ENCODE results near the gene AP1S2.
A peak's percentile ranks its signal among the peaks of the same experiment; 100 is the strongest.

AP1S2 gene

DNA sequence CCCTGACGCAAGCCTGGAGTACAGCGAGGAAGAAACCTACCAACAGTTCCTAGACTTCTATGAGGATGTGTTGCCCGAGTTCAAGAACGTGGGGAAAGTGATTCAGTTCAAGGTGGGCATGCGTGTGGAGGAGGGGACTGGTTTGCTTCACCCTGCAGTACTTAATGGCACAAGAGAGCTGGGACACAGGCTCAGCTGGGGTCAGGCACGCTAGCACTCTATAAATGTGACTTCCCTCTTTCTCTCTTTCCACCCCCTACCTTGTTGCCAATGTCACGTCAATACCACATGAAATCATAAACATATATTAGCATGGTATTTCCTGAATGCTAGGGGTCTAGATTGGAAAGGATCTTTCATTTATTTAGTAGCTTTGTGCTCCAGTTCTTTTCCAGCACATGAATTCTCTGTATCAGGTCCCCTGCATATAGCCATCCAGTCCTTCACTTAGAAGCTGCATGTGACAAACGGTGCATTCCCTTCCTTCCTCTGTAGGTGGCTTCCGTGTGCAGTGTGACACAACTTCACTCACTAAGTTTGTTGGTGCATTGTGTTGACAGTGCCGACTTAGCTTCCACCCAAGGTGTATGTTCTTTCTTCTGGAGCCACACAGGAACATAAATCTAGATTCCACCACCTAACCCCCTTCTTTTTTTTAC, 38.7 kb downstream of the AP1S2 start:
- H3K4me3 ChIP-seq (ENCODE audit: control insufficient read depth, low read depth, low read length) = no peak overlapping the region
- peak; percentile 32 for TF ChIP-seq CTCF (IDR thresholded peaks at IDR 0.05; ENCODE audit: control insufficient read depth, insufficient read depth, low read depth, low read length, missing control alignments)
- DNase-seq (ENCODE audit: low read depth) = no peak

DNA sequence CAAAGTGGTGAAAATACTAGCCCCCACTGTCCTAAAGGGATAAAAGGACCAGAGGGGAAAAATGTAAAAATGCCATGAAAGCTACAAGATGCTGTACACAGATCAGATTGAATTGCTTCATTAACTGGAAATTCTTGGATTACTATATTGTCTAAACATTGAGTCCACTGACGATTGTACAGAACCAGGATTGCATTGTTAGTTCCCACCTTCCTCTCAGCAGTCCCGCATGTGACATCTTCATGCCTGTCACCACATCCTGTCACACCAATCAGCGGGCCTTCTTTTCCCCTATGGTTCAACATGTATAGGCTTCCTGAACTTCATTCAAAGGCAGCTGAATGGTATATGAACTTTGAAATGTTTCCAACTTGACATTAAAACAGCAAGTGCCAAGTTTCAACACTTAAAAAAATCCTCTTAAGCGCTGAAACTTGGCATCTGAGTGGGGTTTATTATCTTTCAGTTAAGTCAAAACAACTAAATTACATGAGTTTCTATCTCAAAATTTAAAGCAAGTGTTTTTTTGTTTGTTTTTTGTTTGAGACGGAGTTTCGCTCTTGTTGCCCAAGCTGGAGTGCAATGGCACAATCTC, 39.7 kb downstream of the AP1S2 start:
- DNase-seq (ENCODE audit: low read depth) = no peak
- no peak for TF ChIP-seq CTCF (IDR thresholded peaks at IDR 0.05; ENCODE audit: control insufficient read depth, insufficient read depth, low read depth, low read length, missing control alignments)
- no peak overlapping the region for H3K4me3 ChIP-seq (ENCODE audit: control insufficient read depth, low read depth, low read length)

- DNase-seq (ENCODE audit: low read depth) = no peak
- no peak overlapping the region for H3K4me3 ChIP-seq (ENCODE audit: control insufficient read depth, low read depth, low read length)
- no peak for TF ChIP-seq CTCF (IDR thresholded peaks at IDR 0.05; ENCODE audit: control insufficient read depth, insufficient read depth, low read depth, low read length, missing control alignments)
Observed at GRCh38 chrX:15813416-15813815, 41.2 kb downstream of the AP1S2 start.

GRCh38 chrX:15812192-15812938, 42.2 kb downstream of the AP1S2 start:
- TF ChIP-seq CTCF (IDR thresholded peaks at IDR 0.05; ENCODE audit: control insufficient read depth, insufficient read depth, low read depth, low read length, missing control alignments) = no peak

GRCh38 chrX:15808254-15808653, 46.4 kb downstream of the AP1S2 start:
- DNase-seq (ENCODE audit: low read depth) = no peak
- TF ChIP-seq CTCF (IDR thresholded peaks at IDR 0.05; ENCODE audit: control insufficient read depth, insufficient read depth, low read depth, low read length, missing control alignments) = no peak
- H3K4me3 ChIP-seq (ENCODE audit: control insufficient read depth, low read depth, low read length) = no peak overlapping the region

More at GRCh38 chrX:15812192-15812938, 42.2 kb downstream of the AP1S2 start:
- no peak overlapping the region for H3K4me3 ChIP-seq (ENCODE audit: control insufficient read depth, low read depth, low read length)
- no peak for DNase-seq (ENCODE audit: low read depth)

DNA sequence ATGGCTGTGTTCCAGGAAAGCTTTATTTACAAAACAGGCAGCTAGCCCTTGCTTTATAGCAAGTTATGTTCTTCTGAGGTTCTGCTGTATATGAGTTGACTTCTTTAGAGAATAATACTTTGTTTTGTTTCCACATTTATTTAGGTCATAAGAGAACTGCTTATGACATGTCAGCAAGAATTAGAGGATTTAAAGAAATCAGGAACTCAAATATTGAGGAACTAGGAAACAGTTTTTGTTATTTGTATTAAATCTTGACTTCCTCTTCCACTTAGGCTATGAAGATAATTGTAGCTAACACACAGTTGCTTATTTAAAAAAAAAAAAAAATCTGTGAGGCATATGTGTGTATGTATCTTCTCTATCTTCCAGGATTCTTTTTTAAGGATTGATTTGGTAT, 50.0 kb downstream of the AP1S2 start:
- DNase-seq (ENCODE audit: low read depth) = no peak
- H3K4me3 ChIP-seq (ENCODE audit: control insufficient read depth, low read depth, low read length) = no peak overlapping the region
- no peak for TF ChIP-seq CTCF (IDR thresholded peaks at IDR 0.05; ENCODE audit: control insufficient read depth, insufficient read depth, low read depth, low read length, missing control alignments)

Measured in AG09309 (cell line).